ENCODE results near the gene UFM1.
A peak's percentile ranks its signal among the peaks of the same experiment; 100 is the strongest.
"Not testable (repeated sequence)": the region's sequence is repeated elsewhere in the genome, so short reads cannot be mapped to it uniquely, and the experiment has no call there.

UFM1 gene

GRCh38 chr13:38349390-38350113 lies at the start of gene UFM1:
Gene UFM1 (plus strand): TSS chr13:38349851. CDS start chr13:38349920, 69 bp downstream.
- peak; percentile 90 to 91 for DNase-seq

GRCh38 chr13:38301236-38301635 lies 48.4 kb upstream of the UFM1 start:
- DNase-seq: no peak

GRCh38 chr13:38303816-38304320 lies 45.8 kb upstream of the UFM1 start:
- no peak for DNase-seq

GRCh38 chr13:38308736-38309135 lies 40.9 kb upstream of the UFM1 start:
- DNase-seq: no peak

GRCh38 chr13:38309397-38309796 lies 40.3 kb upstream of the UFM1 start:
- no peak for DNase-seq

- not testable (repeated sequence) for DNase-seq
These were observed 38.5 kb upstream of the UFM1 start for GRCh38 chr13:38311175-38311574.

GRCh38 chr13:38316129-38316528 lies 33.5 kb upstream of the UFM1 start:
- no peak for DNase-seq

GRCh38 chr13:38321654-38322053 lies 28.0 kb upstream of the UFM1 start:
- no peak for DNase-seq

GRCh38 chr13:38325426-38325825 lies 24.2 kb upstream of the UFM1 start:
- no peak for DNase-seq

GRCh38 chr13:38328699-38329098 lies 21.0 kb upstream of the UFM1 start:
- no peak for DNase-seq

- no peak for DNase-seq
These were observed 14.8 kb upstream of the UFM1 start for GRCh38 chr13:38334845-38335244.

GRCh38 chr13:38338089-38338488 lies 11.6 kb upstream of the UFM1 start:
- no peak for DNase-seq

GRCh38 chr13:38340624-38341023 lies 9.0 kb upstream of the UFM1 start:
- no peak for DNase-seq

GRCh38 chr13:38341149-38341692 lies 8.4 kb upstream of the UFM1 start:
- DNase-seq: no peak

GRCh38 chr13:38346764-38347163 lies 2.9 kb upstream of the UFM1 start:
- DNase-seq: no peak

GRCh38 chr13:38348861-38349389 lies 726 bp upstream of the UFM1 start:
- DNase-seq: peak in 1 of 2 donors; percentile 17

- DNase-seq: peak; percentile 20 to 55
These were observed 515 bp downstream of the UFM1 start for GRCh38 chr13:38350114-38350617.

- no peak for DNase-seq
These were observed 6.0 kb downstream of the UFM1 start for GRCh38 chr13:38355595-38356119.

- no peak for DNase-seq
These were observed 9.0 kb downstream of the UFM1 start for GRCh38 chr13:38358684-38359083.

GRCh38 chr13:38361542-38362262 lies 12.1 kb downstream of the UFM1 start:
- DNase-seq: no peak

GRCh38 chr13:38363219-38363618 lies 13.6 kb downstream of the UFM1 start:
- DNase-seq: no peak

GRCh38 chr13:38363746-38364145 lies 14.1 kb downstream of the UFM1 start:
- not testable (repeated sequence) for DNase-seq

GRCh38 chr13:38365661-38366060 lies 16.0 kb downstream of the UFM1 start:
- DNase-seq: no peak
